NCI-H526 treated with DMSO at 0.1 percent for 48 hours (cell line): ENCODE data around the gene MED12L.
"Not testable (repeated sequence)": the region's sequence is repeated elsewhere in the genome, so short reads cannot be mapped to it uniquely, and the experiment has no call there.

ENCODE experiments used
- DNase-seq: peaks from one replicate; lab custom pipeline; 2025; lab: John Stamatoyannopoulos, UW

MED12L gene, protein sequence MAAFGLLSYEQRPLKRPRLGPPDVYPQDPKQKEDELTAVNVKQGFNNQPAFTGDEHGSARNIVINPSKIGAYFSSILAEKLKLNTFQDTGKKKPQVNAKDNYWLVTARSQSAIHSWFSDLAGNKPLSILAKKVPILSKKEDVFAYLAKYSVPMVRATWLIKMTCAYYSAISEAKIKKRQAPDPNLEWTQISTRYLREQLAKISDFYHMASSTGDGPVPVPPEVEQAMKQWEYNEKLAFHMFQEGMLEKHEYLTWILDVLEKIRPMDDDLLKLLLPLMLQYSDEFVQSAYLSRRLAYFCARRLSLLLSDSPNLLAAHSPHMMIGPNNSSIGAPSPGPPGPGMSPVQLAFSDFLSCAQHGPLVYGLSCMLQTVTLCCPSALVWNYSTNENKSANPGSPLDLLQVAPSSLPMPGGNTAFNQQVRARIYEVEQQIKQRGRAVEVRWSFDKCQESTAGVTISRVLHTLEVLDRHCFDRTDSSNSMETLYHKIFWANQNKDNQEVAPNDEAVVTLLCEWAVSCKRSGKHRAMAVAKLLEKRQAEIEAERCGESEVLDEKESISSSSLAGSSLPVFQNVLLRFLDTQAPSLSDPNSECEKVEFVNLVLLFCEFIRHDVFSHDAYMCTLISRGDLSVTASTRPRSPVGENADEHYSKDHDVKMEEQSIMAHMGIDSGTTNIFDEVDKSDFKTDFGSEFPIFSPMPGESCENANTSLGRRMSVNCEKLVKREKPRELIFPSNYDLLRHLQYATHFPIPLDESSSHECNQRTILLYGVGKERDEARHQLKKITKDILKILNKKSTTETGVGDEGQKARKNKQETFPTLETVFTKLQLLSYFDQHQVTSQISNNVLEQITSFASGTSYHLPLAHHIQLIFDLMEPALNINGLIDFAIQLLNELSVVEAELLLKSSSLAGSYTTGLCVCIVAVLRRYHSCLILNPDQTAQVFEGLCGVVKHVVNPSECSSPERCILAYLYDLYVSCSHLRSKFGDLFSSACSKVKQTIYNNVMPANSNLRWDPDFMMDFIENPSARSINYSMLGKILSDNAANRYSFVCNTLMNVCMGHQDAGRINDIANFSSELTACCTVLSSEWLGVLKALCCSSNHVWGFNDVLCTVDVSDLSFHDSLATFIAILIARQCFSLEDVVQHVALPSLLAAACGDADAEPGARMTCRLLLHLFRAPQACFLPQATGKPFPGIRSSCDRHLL (N-terminal part only)

GRCh38 chr3:151085227-151085888, at the start of gene MED12L:
MED12L (plus strand) TSS chr3:151085664; CDS start chr3:151086927, 1,263 bp downstream.
- peak; percentile 90 for DNase-seq

DNA sequence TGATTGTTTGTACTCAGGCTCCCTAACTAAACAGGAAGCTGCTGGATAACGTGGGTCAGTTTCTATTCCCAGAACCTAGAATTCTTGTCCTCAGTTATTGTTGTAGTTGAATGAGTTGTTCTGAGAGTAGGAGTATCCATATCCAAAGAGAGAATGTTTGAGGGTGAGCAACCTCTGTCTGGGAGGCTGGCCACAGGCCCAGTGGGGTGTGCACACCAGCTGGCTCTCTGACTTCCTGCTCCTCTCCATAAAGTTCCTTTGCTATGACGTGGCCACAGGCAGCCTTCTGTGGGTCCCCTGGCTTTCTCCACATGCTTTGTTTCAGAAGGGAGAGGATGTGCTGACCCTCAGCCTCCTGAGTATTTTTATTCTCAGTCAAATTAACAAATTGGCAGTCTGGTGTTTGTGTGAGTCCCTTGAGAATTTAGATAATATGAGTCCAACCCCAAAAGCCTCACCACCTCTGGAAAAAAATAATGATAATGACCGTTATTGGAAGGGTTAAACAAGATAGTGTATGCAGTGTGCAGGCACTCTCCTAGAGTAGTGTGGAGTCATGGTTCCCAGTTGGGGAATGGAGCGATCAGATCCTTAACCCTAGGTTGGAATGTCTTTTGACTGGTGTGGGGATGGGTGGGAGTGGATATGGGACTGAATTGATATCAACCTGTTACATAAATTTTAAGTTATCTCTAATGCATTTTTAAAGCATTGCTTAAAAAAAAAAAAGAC, 47.6 kb upstream of the MED12L start:
- DNase-seq: no peak

- no peak for DNase-seq
Observed at GRCh38 chr3:151044706-151045105, 40.8 kb upstream of the MED12L start.

GRCh38 chr3:151047636-151048035, 37.8 kb upstream of the MED12L start:
- no peak for DNase-seq

GRCh38 chr3:151051533-151051932, 33.9 kb upstream of the MED12L start:
- no peak for DNase-seq

DNA sequence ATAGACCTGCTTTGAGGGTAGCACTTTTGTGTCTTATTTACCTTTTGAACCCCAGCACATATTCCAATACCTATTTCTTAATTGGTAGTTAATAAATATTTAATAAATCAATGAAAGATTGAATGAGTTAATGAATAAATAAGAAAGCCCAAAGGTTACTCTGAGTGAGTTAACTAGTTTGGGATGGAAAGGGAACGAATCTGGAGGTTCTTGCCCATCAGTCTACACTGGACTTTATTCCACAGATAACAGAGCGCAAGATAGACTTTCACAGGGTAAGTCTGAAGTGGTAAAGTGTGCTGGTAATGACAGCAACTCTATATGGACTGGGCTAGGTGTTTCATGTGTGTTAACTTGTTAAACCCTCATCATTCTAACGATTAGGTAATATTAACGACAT, 33.1 kb upstream of the MED12L start:
- DNase-seq: no peak

GRCh38 chr3:151052756-151053155, 32.7 kb upstream of the MED12L start:
- DNase-seq: no peak

GRCh38 chr3:151058740-151059139, 26.7 kb upstream of the MED12L start:
- no peak for DNase-seq

- DNase-seq: no peak
Observed at GRCh38 chr3:151062611-151063010, 22.9 kb upstream of the MED12L start.

GRCh38 chr3:151067158-151067557, 18.3 kb upstream of the MED12L start:
- peak; percentile 18 for DNase-seq

DNA sequence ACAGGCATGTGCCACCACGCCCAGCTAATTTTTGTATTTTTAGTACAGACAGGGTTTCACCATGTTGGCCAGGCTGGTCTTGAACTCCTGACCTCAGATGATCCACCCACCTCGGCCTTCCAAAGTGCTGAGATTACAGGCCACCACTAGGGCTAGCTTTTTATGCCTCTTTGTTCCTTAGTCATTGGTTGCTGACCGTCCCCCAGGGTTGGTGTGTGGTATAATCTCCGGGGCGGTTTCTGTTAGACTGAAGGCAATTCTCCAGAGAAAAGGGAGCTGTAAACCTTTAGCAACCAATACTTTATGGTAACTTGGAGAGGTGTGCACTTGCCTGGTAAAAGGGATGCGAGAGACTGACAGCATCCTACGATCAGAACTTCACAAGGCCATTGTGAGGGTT, 12.6 kb upstream of the MED12L start:
- DNase-seq: not testable (repeated sequence)

GRCh38 chr3:151074256-151074655, 11.2 kb upstream of the MED12L start:
- no peak for DNase-seq

DNA sequence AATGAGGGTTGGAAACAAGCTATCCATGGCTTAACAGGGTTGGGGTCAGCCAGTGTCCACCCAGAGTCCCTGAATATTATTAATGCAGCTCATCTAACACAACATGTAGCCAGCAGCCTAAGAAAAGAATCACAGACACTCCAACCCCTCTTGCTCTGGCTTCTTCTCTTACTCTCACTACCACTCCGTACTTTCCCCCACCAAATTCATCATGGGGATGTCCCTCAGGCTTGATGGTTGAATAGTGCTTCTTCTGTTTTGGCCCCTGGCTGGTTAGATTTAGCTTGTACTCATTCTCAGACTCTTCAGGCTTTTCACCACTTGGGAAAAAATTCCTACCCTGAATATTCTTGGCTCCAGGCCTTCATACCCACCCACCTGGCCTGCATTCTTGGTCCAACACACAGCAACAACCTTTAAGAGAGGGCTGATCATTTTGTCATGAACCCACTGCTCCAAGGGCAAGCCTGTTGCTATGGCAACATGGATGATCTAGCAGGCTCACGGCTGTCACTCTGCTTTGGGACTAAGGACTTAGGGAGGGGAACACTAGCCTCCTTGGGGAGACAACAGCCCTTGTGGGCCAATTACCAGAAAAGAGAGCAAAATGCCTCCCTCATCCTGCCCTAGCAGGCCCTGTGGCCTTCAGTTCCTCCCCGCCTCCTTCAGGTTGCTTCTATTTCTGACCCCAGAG, 9.4 kb upstream of the MED12L start:
- no peak for DNase-seq

GRCh38 chr3:151076626-151077025, 8.8 kb upstream of the MED12L start:
- no peak for DNase-seq

DNA sequence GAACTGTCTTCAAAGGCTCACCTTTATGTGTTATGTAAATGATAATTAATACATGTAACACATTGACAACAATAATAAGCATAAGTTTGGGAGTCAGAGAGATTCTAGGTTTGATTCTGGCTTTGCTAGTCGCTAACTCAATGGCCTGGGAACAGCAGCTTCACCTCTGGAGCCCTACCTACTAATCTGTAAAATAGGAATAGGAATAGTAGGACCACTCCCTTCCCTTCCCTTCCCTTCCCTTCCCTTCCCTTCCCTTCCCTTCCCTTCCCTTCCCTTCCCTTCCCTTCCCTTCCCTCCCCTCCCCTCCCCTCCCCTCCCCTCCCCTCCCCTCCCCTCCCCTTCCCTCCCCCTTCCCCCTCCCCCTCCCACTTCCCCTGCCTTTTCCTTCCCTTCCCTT, 4.4 kb upstream of the MED12L start:
- DNase-seq: not testable (repeated sequence)

GRCh38 chr3:151082880-151083838, 2.3 kb upstream of the MED12L start:
- no peak for DNase-seq

- no peak for DNase-seq
Observed at GRCh38 chr3:151084893-151085226, 604 bp upstream of the MED12L start.

DNA sequence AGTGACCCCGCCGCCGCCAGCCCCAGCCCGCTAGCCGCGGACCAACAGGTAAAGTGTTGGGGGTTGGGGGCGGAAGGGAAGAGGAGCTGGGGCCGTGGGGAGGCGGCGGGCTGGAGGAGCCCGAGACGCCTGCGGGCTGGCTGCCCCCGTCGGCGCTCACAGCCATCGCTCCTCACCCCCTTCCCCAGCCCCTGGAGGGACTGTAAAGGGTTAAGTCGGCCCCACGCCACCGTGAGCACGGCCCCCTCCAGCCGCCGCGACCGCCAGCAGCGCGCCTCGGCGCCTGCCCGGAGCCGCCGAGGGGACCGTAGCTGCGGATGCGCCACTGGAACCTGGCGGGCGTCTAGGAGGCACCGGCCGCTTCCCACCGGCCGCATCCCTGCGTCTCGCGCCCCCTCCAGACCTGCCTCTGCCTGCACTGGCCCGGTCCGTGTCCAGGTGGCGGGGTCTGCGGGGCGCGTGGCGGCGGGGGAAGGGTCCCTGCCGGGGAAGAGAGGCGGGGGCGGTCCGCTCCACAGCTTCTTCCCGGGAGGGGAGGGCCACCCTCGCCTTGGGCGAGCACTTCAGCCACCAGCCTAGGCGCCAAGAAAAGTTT, 522 bp downstream of the MED12L start:
- DNase-seq: peak; percentile 57
